ENCODE results near the gene NCAM1.

The NCAM1 gene

GRCh38 chr11:113213549-113213948 is 252.3 kb downstream of the NCAM1 start:
- DNase-seq, result no peak

GRCh38 chr11:113222241-113222640 is 261.0 kb downstream of the NCAM1 start:
- no peak for DNase-seq

- DNase-seq, result no peak
Observed at GRCh38 chr11:113234888-113235287, 273.7 kb downstream of the NCAM1 start.

GRCh38 chr11:113237261-113237660 is 276.0 kb downstream of the NCAM1 start:
- no peak for DNase-seq

- DNase-seq, result no peak
Observed at GRCh38 chr11:113238721-113239120, 277.5 kb downstream of the NCAM1 start.

- DNase-seq, result no peak
Observed at GRCh38 chr11:113240389-113240788, 279.2 kb downstream of the NCAM1 start.

GRCh38 chr11:113240790-113241635 is 279.8 kb downstream of the NCAM1 start:
- no peak for DNase-seq

GRCh38 chr11:113241636-113242054 is 280.4 kb downstream of the NCAM1 start:
- no peak for DNase-seq

- no peak for DNase-seq
Observed at GRCh38 chr11:113242060-113242459, 280.8 kb downstream of the NCAM1 start.

GRCh38 chr11:113242767-113243397 is 281.7 kb downstream of the NCAM1 start:
- DNase-seq, result no peak

- no peak for DNase-seq
Observed at GRCh38 chr11:113243696-113244095, 282.5 kb downstream of the NCAM1 start.

- no peak for DNase-seq
Observed at GRCh38 chr11:113245216-113245615, 284.0 kb downstream of the NCAM1 start.

GRCh38 chr11:113247221-113247620 is 286.0 kb downstream of the NCAM1 start:
- no peak for DNase-seq

- no peak for DNase-seq
Observed at GRCh38 chr11:113247966-113248365, 286.7 kb downstream of the NCAM1 start.

- no peak for DNase-seq
Observed at GRCh38 chr11:113248702-113249490, 287.7 kb downstream of the NCAM1 start.

GRCh38 chr11:113249491-113249763 is 288.2 kb downstream of the NCAM1 start:
- no peak for DNase-seq

- DNase-seq, result no peak
Observed at GRCh38 chr11:113249786-113250185, 288.6 kb downstream of the NCAM1 start.

GRCh38 chr11:113251281-113251680 is 290.1 kb downstream of the NCAM1 start:
- DNase-seq, result no peak

- no peak for DNase-seq
Observed at GRCh38 chr11:113253406-113253805, 292.2 kb downstream of the NCAM1 start.

GRCh38 chr11:113255096-113255495 is 293.9 kb downstream of the NCAM1 start:
- no peak for DNase-seq

GRCh38 chr11:113255741-113256140 is 294.5 kb downstream of the NCAM1 start:
- no peak for DNase-seq

- DNase-seq, result no peak
Observed at GRCh38 chr11:113256431-113257202, 295.4 kb downstream of the NCAM1 start.

- DNase-seq, result no peak
Observed at GRCh38 chr11:113260096-113260425, 298.8 kb downstream of the NCAM1 start.

Measured in 8988T (cell line).